ENCODE data around the gene TMCO4. TPM values are rescaled to one million over a fixed set of nuclear protein-coding genes. Genes with fewer than 3 reads are reported as not detected.

TMCO4 gene
- total RNA-seq, 1 donor from 2014 or later = 18.6 TPM

DNA sequence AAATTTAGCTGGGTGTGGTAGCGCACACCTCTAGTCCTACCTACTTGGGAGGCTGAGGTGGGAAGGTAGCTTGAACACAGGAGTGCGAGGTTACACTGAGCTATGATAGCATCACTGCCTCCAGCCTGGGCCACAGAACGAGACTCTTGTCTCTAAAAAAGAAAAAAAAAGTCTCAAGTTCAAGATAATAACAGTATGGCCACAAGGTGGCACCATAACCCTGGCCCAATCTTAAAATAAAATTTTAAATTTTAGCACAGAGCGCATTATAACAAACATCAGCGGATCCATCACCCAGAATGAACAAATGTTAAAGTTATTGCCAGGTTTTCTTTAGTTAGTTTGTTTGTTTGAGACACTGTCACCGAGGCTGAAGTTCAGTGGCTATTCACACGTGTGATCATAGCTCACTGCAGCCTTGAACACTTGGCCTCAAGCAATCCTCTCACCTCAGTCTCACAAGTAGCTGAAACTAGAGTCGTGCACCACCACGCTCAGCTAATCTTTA is 137.9 kb downstream of the TMCO4 start:
- Mint-ChIP-seq H3K27me3 (peaks cover 59% of the 10 kb centered on the region), H3K36me3 (ENCODE audit: insufficient read depth) (no peaks in the 10 kb centered on the region), H3K27ac (no peak overlapping the region), H3K9me3 (ENCODE audit: low read depth) (no peaks in the 10 kb centered on the region), H3K4me1 (ENCODE audit: low read depth) (peaks cover 5% of the 10 kb centered on the region), H3K4me3 (ENCODE audit: low read depth) (no peak overlapping the region)
- TF ChIP-seq, protein P1, sequence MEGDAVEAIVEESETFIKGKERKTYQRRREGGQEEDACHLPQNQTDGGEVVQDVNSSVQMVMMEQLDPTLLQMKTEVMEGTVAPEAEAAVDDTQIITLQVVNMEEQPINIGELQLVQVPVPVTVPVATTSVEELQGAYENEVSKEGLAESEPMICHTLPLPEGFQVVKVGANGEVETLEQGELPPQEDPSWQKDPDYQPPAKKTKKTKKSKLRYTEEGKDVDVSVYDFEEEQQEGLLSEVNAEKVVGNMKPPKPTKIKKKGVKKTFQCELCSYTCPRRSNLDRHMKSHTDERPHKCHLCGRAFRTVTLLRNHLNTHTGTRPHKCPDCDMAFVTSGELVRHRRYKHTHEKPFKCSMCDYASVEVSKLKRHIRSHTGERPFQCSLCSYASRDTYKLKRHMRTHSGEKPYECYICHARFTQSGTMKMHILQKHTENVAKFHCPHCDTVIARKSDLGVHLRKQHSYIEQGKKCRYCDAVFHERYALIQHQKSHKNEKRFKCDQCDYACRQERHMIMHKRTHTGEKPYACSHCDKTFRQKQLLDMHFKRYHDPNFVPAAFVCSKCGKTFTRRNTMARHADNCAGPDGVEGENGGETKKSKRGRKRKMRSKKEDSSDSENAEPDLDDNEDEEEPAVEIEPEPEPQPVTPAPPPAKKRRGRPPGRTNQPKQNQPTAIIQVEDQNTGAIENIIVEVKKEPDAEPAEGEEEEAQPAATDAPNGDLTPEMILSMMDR (IDR thresholded peaks at IDR 0.05; ENCODE audit: unreplicated experiment) = peak; percentile 84
- DNase-seq (ENCODE audit: low spot score, unreplicated experiment) = no peak

DNA sequence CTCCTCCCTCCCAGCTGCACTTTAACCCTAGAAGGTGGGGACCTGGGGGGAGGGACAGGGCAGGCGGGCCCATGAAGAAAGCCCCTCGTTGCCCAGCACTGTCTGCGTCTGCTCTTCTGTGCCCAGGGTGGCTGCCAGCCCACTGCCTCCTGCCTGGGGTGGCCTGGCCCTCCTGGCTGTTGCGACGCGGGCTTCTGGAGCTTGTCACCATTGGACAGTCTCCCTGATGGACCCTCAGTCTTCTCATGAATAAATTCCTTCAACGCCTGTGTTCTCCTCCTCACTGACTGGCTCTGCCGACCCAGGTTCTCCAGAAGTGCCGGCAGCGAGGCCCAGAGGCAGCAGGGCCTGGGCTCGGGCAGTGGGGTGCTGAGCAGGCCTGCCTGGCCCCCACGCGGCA is 141.5 kb downstream of the TMCO4 start:
- H3K4me3 Mint-ChIP-seq (ENCODE audit: low read depth) = no peak overlapping the region
- H3K27me3 Mint-ChIP-seq = peaks cover 37% of the 10 kb centered on the region
- H3K9me3 Mint-ChIP-seq (ENCODE audit: low read depth) = no peaks in the 10 kb centered on the region
- H3K27ac Mint-ChIP-seq = no peak overlapping the region
- H3K36me3 Mint-ChIP-seq (ENCODE audit: insufficient read depth) = no peaks in the 10 kb centered on the region
- no peak for DNase-seq (ENCODE audit: low spot score, unreplicated experiment)
- TF ChIP-seq, protein P1 (IDR thresholded peaks at IDR 0.05; ENCODE audit: unreplicated experiment) = no peak
- peaks cover 2% of the 10 kb centered on the region for H3K4me1 Mint-ChIP-seq (ENCODE audit: low read depth)

DNA sequence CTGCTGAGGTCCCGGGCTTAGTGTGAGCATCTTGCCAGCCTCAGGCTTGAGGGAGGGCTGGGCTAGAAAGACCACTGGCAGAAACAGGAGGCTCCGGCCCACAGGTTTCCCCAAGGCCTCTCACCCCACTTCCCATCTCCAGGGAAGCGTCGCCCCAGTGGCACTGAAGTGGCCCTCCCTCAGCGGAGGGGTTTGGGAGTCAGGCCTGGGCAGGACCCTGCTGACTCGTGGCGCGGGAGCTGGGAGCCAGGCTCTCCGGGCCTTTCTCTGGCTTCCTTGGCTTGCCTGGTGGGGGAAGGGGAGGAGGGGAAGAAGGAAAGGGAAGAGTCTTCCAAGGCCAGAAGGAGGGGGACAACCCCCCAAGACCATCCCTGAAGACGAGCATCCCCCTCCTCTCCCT is 142.2 kb downstream of the TMCO4 start:
- Mint-ChIP-seq H3K27ac (no peak overlapping the region), H3K36me3 (ENCODE audit: insufficient read depth) (no peaks in the 10 kb centered on the region), H3K4me1 (ENCODE audit: low read depth) (peaks cover 2% of the 10 kb centered on the region), H3K27me3 (peaks cover 30% of the 10 kb centered on the region), H3K9me3 (ENCODE audit: low read depth) (no peaks in the 10 kb centered on the region), H3K4me3 (ENCODE audit: low read depth) (no peak overlapping the region)
- DNase-seq (ENCODE audit: low spot score, unreplicated experiment) = no peak
- TF ChIP-seq, protein P1 (IDR thresholded peaks at IDR 0.05; ENCODE audit: unreplicated experiment) = no peak

DNA sequence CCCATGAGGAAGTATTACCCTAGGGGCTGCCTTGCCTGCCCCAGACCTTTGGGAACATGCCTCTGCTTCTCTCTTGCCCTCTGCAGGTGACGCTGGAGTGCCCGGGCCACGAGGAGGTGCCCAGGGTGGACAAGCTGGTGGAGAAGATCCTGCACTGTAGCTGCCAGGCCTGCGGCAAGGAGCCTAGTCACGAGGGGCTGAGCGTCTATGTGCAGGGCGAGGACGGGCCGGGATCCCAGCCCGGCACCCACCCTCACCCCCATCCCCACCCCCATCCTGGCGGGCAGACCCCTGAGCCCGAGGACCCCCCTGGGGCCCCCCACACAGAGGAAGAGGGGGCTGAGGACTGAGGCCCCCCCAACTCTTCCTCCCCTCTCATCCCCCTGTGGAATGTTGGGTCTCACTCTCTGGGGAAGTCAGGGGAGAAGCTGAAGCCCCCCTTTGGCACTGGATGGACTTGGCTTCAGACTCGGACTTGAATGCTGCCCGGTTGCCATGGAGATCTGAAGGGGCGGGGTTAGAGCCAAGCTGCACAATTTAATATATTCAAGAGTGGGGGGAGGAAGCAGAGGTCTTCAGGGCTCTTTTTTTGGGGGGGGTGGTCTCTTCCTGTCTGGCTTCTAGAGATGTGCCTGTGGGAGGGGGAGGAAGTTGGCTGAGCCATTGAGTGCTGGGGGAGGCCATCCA is 142.8 kb downstream of the TMCO4 start:
- peaks cover 26% of the 10 kb centered on the region for H3K27me3 Mint-ChIP-seq
- peaks cover 2% of the 10 kb centered on the region for H3K4me1 Mint-ChIP-seq (ENCODE audit: low read depth)
- H3K36me3 Mint-ChIP-seq (ENCODE audit: insufficient read depth) = no peaks in the 10 kb centered on the region
- H3K4me3 Mint-ChIP-seq (ENCODE audit: low read depth) = no peak overlapping the region
- DNase-seq (ENCODE audit: low spot score, unreplicated experiment) = no peak
- H3K27ac Mint-ChIP-seq = no peak overlapping the region
- TF ChIP-seq, protein P1 (IDR thresholded peaks at IDR 0.05; ENCODE audit: unreplicated experiment) = no peak
- H3K9me3 Mint-ChIP-seq (ENCODE audit: low read depth) = no peaks in the 10 kb centered on the region

DNA sequence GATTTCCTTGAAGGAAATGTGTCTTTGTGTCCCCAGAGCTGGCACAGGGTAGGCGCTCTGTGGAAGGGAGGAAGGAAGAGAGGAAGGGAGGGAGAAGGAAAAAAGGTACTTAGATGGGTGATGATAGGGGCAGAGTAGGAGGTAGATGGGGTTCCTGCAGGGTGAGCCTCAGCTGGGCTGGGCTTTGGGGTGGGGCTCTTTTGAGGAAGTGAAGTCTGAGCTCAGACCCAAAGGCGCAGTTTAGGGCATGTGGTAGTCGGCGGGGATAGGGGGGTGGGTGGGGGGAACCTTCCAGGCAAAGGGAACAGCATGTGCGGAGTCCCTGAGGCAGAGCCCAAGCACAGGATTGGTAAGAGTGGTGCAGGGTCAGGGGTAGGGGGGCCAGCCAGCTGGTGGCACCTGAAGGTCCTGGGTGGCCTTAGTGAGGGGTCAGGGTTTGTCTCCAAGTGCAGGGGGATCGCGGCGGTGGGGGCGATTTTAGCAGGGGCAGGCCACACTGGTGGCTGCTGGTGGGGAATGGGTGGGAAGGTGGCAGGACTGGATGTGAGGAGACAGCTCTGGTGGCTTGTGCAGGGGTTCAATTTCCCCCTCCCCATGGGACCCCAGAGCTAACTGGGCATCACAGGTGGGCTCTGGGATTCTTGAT is 143.5 kb downstream of the TMCO4 start:
- Mint-ChIP-seq H3K27me3 (peaks cover 21% of the 10 kb centered on the region), H3K27ac (no peak overlapping the region), H3K36me3 (ENCODE audit: insufficient read depth) (no peaks in the 10 kb centered on the region), H3K4me1 (ENCODE audit: low read depth) (peaks cover 2% of the 10 kb centered on the region), H3K9me3 (ENCODE audit: low read depth) (no peaks in the 10 kb centered on the region), H3K4me3 (ENCODE audit: low read depth) (no peak overlapping the region)
- TF ChIP-seq, protein P1 (IDR thresholded peaks at IDR 0.05; ENCODE audit: unreplicated experiment) = no peak
- no peak for DNase-seq (ENCODE audit: low spot score, unreplicated experiment)
